ENCODE measurements around the gene SLC39A11.
"Not testable (repeated sequence)": the region's sequence is repeated elsewhere in the genome, so short reads cannot be mapped to it uniquely, and the experiment has no call there.

Gene SLC39A11

DNA sequence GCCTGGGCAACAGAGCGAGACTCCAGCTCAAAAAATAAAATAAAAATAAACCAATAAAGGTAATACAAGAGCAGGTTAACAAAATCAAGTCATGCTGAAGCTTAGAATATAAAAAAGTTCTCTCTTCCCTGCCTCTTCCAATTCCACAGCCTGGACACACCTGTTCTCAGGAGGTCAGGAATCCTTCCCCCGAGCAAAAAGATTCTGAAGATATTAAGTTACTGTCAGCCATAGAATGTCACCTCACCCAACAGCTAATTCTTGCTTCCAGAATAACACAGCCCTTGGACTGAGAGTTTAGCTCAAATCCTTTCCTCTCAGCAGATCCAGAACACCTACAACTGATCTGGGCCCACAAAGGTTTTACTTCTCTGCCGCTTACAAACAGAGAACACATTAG, 27.1 kb downstream of the SLC39A11 start:
- Histone ChIP-seq H3K9ac (ENCODE audit: low read depth in 1 of 2, low read length in 2 of 2) (no peak overlapping the region), H3K27me3 (ENCODE audit: control insufficient read depth in 2 of 2, insufficient read depth in 2 of 2, low read length in 2 of 2) (no peaks in the 10 kb centered on the region), H3K4me3 (ENCODE audit: low read length in 2 of 2) (no peak overlapping the region), H3K36me3 (ENCODE audit: control insufficient read depth in 2 of 2, insufficient read depth in 2 of 2, low read length in 2 of 2) (peaks cover 0 to 3% of the 10 kb centered on the region in 2 donors), H3K9me3 (ENCODE audit: control insufficient read depth in 2 of 2, low read length in 2 of 2) (no peaks in the 10 kb centered on the region), H3K27ac (ENCODE audit: low read depth in 2 of 2, low read length in 2 of 2) (no peak overlapping the region), H3K4me1 (ENCODE audit: control insufficient read depth in 2 of 2, insufficient read depth in 2 of 2, low read length in 2 of 2) (peaks cover 0 to 4% of the 10 kb centered on the region in 2 donors)

DNA sequence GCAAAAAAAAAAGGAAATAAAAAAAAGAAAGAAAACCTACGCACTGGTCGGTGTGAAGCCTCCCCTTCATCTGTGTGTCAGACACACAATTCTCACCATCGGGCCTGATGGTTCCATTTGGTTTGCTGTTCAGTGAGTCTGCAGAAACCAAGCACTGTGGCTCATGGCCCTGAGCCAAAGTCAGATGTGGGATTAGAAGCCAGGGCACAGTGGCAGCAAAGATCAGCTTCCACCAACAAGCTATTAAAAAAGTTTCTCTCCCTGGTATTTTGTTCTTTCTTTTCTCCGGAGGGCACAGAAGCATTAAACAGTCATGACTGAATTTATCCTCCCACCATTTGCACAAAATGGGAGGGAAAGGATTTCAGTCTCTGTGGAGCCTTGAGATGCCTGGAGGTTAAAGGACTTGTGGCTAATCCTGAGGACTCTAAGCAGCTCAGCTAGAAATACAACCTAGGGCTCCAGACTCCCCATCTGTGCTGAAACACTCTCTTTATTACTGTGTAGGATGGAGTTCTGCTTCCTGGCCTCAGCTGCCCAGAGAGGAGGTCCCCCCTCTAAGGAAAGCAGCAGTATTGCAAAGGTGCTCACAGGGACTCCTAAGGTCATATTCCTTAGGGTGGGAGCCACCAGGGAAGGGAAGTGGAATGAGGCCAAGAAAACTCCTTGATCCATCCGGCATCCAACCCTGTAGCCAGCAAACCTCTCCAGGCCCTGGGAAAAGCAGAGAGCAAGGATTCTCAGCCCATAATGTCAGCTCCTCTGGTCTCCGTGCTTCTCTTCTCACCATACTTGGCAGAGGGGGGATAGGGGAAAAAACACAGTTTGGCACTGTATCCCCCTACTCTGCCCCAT, 28.2 kb downstream of the SLC39A11 start:
- Histone ChIP-seq H3K27ac (ENCODE audit: low read depth in 2 of 2, low read length in 2 of 2) (no peak overlapping the region), H3K4me3 (ENCODE audit: low read length in 2 of 2) (no peak overlapping the region), H3K27me3 (ENCODE audit: control insufficient read depth in 2 of 2, insufficient read depth in 2 of 2, low read length in 2 of 2) (no peaks in the 10 kb centered on the region), H3K36me3 (ENCODE audit: control insufficient read depth in 2 of 2, insufficient read depth in 2 of 2, low read length in 2 of 2) (peaks cover 0 to 3% of the 10 kb centered on the region in 2 donors), H3K4me1 (ENCODE audit: control insufficient read depth in 2 of 2, insufficient read depth in 2 of 2, low read length in 2 of 2) (peaks cover 0 to 4% of the 10 kb centered on the region in 2 donors), H3K9ac (ENCODE audit: low read depth in 1 of 2, low read length in 2 of 2) (no peak overlapping the region), H3K9me3 (ENCODE audit: control insufficient read depth in 2 of 2, low read length in 2 of 2) (no peaks in the 10 kb centered on the region)

DNA sequence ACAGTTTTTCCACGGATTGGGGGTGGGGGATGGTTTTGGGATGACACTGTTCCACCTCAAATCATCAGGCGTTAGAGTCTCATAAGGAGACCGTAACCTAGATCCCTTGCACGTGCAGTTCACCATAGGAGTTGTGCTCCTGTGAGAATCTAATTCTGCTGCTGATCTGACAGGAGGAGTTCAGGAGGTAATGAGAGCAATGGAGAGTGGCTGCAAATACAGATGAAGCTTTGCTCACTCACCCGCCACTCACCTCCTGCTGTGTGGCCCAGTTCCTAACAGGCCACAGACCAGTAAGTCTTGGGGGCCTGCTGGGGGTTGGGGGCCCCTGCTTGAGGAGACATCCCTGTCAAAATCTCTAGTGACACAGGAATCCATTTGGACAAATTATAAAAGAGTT, 29.8 kb downstream of the SLC39A11 start:
- Histone ChIP-seq H3K9me3 (ENCODE audit: control insufficient read depth in 2 of 2, low read length in 2 of 2) (no peaks in the 10 kb centered on the region), H3K27ac (ENCODE audit: low read depth in 2 of 2, low read length in 2 of 2) (no peak overlapping the region), H3K27me3 (ENCODE audit: control insufficient read depth in 2 of 2, insufficient read depth in 2 of 2, low read length in 2 of 2) (no peaks in the 10 kb centered on the region), H3K9ac (ENCODE audit: low read depth in 1 of 2, low read length in 2 of 2) (no peak overlapping the region), H3K4me1 (ENCODE audit: control insufficient read depth in 2 of 2, insufficient read depth in 2 of 2, low read length in 2 of 2) (no peaks in the 10 kb centered on the region), H3K36me3 (ENCODE audit: control insufficient read depth in 2 of 2, insufficient read depth in 2 of 2, low read length in 2 of 2) (peaks cover 0 to 3% of the 10 kb centered on the region in 2 donors), H3K4me3 (ENCODE audit: low read length in 2 of 2) (no peak overlapping the region)

DNA sequence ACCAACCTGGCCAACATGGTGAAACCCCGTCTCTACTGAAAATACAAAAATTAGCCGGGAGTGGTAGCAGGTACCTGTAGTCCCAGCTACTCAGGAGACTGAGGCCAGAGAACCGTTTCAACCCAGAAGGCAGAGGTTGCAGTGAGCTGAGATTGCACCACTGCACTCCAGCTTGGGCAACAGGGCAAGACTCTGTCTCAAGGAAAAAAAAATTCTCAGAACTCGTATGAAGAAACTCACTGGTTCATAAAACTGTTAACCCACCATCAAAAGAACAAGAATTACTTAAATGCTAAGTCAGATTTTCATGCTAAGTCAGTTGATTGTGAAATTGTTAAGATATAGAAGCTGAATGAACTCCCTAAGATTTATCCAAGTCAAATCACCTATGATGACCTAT, 31.3 kb downstream of the SLC39A11 start:
- Histone ChIP-seq H3K36me3 (ENCODE audit: control insufficient read depth in 2 of 2, insufficient read depth in 2 of 2, low read length in 2 of 2) (no peaks in the 10 kb centered on the region), H3K9me3 (ENCODE audit: control insufficient read depth in 2 of 2, low read length in 2 of 2) (no peaks in the 10 kb centered on the region), H3K4me3 (ENCODE audit: low read length in 2 of 2) (no peak overlapping the region), H3K4me1 (ENCODE audit: control insufficient read depth in 2 of 2, insufficient read depth in 2 of 2, low read length in 2 of 2) (no peaks in the 10 kb centered on the region), H3K27ac (ENCODE audit: low read depth in 2 of 2, low read length in 2 of 2) (no peak overlapping the region), H3K27me3 (ENCODE audit: control insufficient read depth in 2 of 2, insufficient read depth in 2 of 2, low read length in 2 of 2) (no peaks in the 10 kb centered on the region), H3K9ac (ENCODE audit: low read depth in 1 of 2, low read length in 2 of 2) (no peak overlapping the region)

DNA sequence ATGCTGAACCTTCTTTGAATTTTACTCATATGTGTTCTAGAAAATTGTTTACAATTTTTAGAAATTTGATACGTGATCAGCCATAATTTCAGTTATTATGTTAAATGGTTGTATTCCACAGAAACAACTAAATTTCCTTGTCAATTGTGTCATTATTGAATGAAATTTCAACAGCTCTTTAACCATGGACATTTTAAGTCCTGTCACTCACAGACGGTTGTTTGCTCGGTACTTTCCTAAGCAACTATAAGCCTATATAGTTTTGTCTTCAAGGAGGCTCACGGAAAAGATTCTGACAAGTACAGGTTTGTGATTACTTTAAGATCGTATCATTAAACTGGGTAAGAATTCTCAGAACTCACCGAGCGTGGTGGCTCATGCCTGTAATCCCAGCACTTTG, 31.8 kb downstream of the SLC39A11 start:
- no peak overlapping the region for H3K27ac ChIP-seq (ENCODE audit: low read depth in 2 of 2, low read length in 2 of 2)
- no peaks in the 10 kb centered on the region for H3K9me3 ChIP-seq (ENCODE audit: control insufficient read depth in 2 of 2, low read length in 2 of 2)
- no peak overlapping the region for H3K4me3 ChIP-seq (ENCODE audit: low read length in 2 of 2)
- H3K9ac ChIP-seq (ENCODE audit: low read depth in 1 of 2, low read length in 2 of 2) = no peak overlapping the region
- no peaks in the 10 kb centered on the region for H3K36me3 ChIP-seq (ENCODE audit: control insufficient read depth in 2 of 2, insufficient read depth in 2 of 2, low read length in 2 of 2)
- H3K27me3 ChIP-seq (ENCODE audit: control insufficient read depth in 2 of 2, insufficient read depth in 2 of 2, low read length in 2 of 2) = no peaks in the 10 kb centered on the region
- H3K4me1 ChIP-seq (ENCODE audit: control insufficient read depth in 2 of 2, insufficient read depth in 2 of 2, low read length in 2 of 2) = no peaks in the 10 kb centered on the region

DNA sequence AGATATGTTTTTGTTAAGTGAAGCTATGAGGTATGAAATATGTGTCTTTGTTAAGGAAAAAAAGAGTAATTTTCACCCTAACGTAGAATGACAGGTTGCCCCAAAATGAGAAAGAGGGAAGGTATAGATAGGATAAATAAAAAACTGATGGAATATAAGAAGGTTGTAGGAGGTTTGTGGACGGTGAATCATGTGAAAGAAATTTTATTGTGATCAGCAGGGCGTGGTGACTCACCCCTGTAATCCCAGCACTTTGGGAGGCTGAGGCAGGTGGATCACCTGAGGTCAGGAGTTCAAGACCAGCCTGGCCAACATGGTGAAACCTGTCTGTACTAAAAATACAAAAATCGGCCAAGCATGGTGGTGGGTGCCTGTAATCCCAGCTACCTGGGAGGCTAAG, 32.8 kb downstream of the SLC39A11 start:
- H3K9ac ChIP-seq (ENCODE audit: low read depth in 1 of 2, low read length in 2 of 2); H3K4me3 ChIP-seq (ENCODE audit: low read length in 2 of 2); H3K36me3 ChIP-seq (ENCODE audit: control insufficient read depth in 2 of 2, insufficient read depth in 2 of 2, low read length in 2 of 2); H3K4me1 ChIP-seq (ENCODE audit: control insufficient read depth in 2 of 2, insufficient read depth in 2 of 2, low read length in 2 of 2); H3K27me3 ChIP-seq (ENCODE audit: control insufficient read depth in 2 of 2, insufficient read depth in 2 of 2, low read length in 2 of 2); H3K9me3 ChIP-seq (ENCODE audit: control insufficient read depth in 2 of 2, low read length in 2 of 2); H3K27ac ChIP-seq (ENCODE audit: low read depth in 2 of 2, low read length in 2 of 2): not testable (repeated sequence)

DNA sequence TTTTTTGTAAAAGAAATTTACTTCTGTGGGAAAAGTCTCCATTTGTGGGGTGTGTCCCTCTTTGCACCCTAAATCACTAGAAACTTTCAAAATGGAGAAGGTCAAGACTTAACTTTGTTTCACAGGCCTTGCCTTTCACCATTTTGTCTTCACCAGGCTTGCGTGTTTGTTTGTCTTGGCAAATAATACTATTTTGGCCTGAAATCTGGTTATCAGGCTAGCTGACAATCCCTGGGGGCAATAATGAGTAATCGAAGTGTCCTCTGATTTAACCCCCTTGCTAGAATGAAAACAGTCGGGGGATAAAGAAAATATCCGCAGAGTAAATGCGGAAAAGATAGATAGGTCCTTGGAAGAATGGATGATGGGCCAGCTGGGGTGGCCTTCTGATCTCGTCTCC, 34.5 kb downstream of the SLC39A11 start:
- Histone ChIP-seq H3K36me3 (ENCODE audit: control insufficient read depth in 2 of 2, insufficient read depth in 2 of 2, low read length in 2 of 2) (no peaks in the 10 kb centered on the region), H3K9me3 (ENCODE audit: control insufficient read depth in 2 of 2, low read length in 2 of 2) (no peaks in the 10 kb centered on the region), H3K27ac (ENCODE audit: low read depth in 2 of 2, low read length in 2 of 2) (no peak overlapping the region), H3K4me1 (ENCODE audit: control insufficient read depth in 2 of 2, insufficient read depth in 2 of 2, low read length in 2 of 2) (no peaks in the 10 kb centered on the region), H3K4me3 (ENCODE audit: low read length in 2 of 2) (no peak overlapping the region), H3K9ac (ENCODE audit: low read depth in 1 of 2, low read length in 2 of 2) (no peak overlapping the region), H3K27me3 (ENCODE audit: control insufficient read depth in 2 of 2, insufficient read depth in 2 of 2, low read length in 2 of 2) (no peaks in the 10 kb centered on the region)

DNA sequence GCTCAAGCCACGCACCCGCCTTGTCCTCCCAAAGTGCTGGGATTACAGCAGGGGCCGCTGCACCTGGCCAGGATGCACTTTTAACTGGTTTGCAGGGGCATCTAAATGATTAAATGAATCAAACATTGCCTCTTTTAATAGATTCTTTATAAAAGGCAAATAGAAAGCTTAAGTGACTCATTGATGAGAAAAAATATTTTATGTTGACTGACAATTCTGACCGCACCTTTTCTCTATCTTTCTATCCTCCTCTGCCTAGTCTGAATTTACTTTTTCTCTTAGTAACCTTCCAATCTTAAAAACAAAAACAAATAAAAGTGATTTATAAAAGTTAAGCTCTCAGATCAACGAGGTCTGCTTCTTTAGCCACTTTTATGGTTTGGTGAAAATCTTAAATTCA, 35.3 kb downstream of the SLC39A11 start:
- Histone ChIP-seq H3K4me1 (ENCODE audit: control insufficient read depth in 2 of 2, insufficient read depth in 2 of 2, low read length in 2 of 2) (no peaks in the 10 kb centered on the region), H3K27ac (ENCODE audit: low read depth in 2 of 2, low read length in 2 of 2) (no peak overlapping the region), H3K27me3 (ENCODE audit: control insufficient read depth in 2 of 2, insufficient read depth in 2 of 2, low read length in 2 of 2) (no peaks in the 10 kb centered on the region), H3K4me3 (ENCODE audit: low read length in 2 of 2) (no peak overlapping the region), H3K9ac (ENCODE audit: low read depth in 1 of 2, low read length in 2 of 2) (no peak overlapping the region), H3K9me3 (ENCODE audit: control insufficient read depth in 2 of 2, low read length in 2 of 2) (no peaks in the 10 kb centered on the region), H3K36me3 (ENCODE audit: control insufficient read depth in 2 of 2, insufficient read depth in 2 of 2, low read length in 2 of 2) (no peaks in the 10 kb centered on the region)

DNA sequence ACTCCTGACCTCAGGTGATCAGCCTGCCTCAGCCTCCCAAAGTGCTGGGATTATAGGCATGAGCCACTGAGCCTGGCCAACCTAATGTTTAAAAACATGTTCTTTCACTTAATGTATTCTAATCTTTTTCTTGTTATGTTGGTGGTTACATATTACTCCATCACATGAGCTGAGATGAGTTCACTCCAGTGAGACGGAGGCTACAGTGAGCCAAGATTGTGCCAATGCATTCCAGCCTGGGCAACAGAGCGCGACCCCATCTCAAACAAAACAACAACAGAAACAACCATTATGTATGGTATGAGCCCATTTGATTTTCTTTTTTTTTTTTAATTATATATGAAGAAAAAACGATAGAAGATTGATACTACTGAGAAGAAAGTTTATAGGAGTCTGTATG, 39.6 kb downstream of the SLC39A11 start:
- no peaks in the 10 kb centered on the region for H3K36me3 ChIP-seq (ENCODE audit: control insufficient read depth in 2 of 2, insufficient read depth in 2 of 2, low read length in 2 of 2)
- H3K27ac ChIP-seq (ENCODE audit: low read depth in 2 of 2, low read length in 2 of 2) = no peak overlapping the region
- no peaks in the 10 kb centered on the region for H3K27me3 ChIP-seq (ENCODE audit: control insufficient read depth in 2 of 2, insufficient read depth in 2 of 2, low read length in 2 of 2)
- H3K4me1 ChIP-seq (ENCODE audit: control insufficient read depth in 2 of 2, insufficient read depth in 2 of 2, low read length in 2 of 2) = no peaks in the 10 kb centered on the region
- H3K9me3 ChIP-seq (ENCODE audit: control insufficient read depth in 2 of 2, low read length in 2 of 2) = no peaks in the 10 kb centered on the region
- H3K9ac ChIP-seq (ENCODE audit: low read depth in 1 of 2, low read length in 2 of 2) = no peak overlapping the region
- H3K4me3 ChIP-seq (ENCODE audit: low read length in 2 of 2) = no peak overlapping the region

DNA sequence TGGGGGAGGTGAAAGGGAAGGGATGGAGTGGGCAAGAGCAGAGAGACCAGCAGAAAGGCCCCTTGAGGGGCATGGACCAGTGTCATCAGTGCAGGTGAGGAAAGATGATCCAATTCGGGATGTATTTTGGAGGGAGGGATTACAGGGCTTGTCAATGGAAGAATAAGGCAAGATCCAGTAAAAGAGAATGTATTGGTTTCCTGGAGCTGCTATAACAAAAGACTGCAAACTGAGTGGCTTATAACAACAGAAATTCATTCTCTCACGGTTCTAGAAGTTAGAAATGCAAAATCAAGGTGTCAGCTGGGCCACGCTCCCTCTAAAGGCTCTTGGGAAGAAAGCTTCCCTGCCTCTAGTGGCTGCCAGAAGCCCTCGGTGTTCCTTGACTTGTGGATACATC, 41.7 kb downstream of the SLC39A11 start:
- Histone ChIP-seq H3K27me3 (ENCODE audit: control insufficient read depth in 2 of 2, insufficient read depth in 2 of 2, low read length in 2 of 2) (no peaks in the 10 kb centered on the region), H3K36me3 (ENCODE audit: control insufficient read depth in 2 of 2, insufficient read depth in 2 of 2, low read length in 2 of 2) (no peaks in the 10 kb centered on the region), H3K27ac (ENCODE audit: low read depth in 2 of 2, low read length in 2 of 2) (no peak overlapping the region), H3K4me3 (ENCODE audit: low read length in 2 of 2) (no peak overlapping the region), H3K9me3 (ENCODE audit: control insufficient read depth in 2 of 2, low read length in 2 of 2) (no peaks in the 10 kb centered on the region), H3K9ac (ENCODE audit: low read depth in 1 of 2, low read length in 2 of 2) (no peak overlapping the region), H3K4me1 (ENCODE audit: control insufficient read depth in 2 of 2, insufficient read depth in 2 of 2, low read length in 2 of 2) (no peaks in the 10 kb centered on the region)

Measured in mucosa of rectum (tissue), 2 donors.